K562 (cell line): ENCODE measurements around the gene PALM3. TPM values are rescaled to one million over a fixed set of nuclear protein-coding genes. Genes with fewer than 3 reads are reported as not detected.

Experiments
- ARNT ChIP-seq, 2 experiments: fragments of 450-650 bp; IDR thresholded peaks; 2 replicates each; pipeline ENCODE4 v1.6.1; 2016; ENCODE audit warnings: mild to moderate bottlenecking in 1 of 2
- BRCA1 ChIP-seq, 2 experiments: fragments of 450-650 bp in 1 of 2; sonication (generic) in 1 of 2; formaldehyde crosslinking in 1 of 2; IDR thresholded peaks; 2 replicates each; pipeline versions ENCODE4 v1.5.0 to v1.6.1; 2017 to 2020; ENCODE audit warnings: mild to moderate bottlenecking in 1 of 2, missing genetic modification reagents in 1 of 2
- CBX3 ChIP-seq, 2 experiments: IDR thresholded peaks; 1 replicate in 1 of 2; 2 replicates in 1 of 2; pipeline ENCODE4 v1.6.1; 2012; ENCODE audit warnings: inconsistent platforms in 2 of 2, low read length in 2 of 2, borderline replicate concordance in 1 of 2, control low read depth in 1 of 2
- E2F6 ChIP-seq, 2 experiments: IDR thresholded peaks; 2 replicates each; pipeline ENCODE4 v1.6.1; 2011; ENCODE audit warnings: borderline replicate concordance in 1 of 2, control low read depth in 1 of 2, low read depth in 1 of 2, low read length in 1 of 2, mild to moderate bottlenecking in 1 of 2, mixed read lengths in 1 of 2, moderate library complexity in 1 of 2; ENCODE audit not compliant: insufficient read depth in 1 of 2, insufficient read length in 1 of 2, poor library complexity in 1 of 2, severe bottlenecking in 1 of 2; ENCODE audit errors: extremely low read depth in 1 of 2
- ELF1 ChIP-seq: fragments of 200-800 bp; sonication (Bioruptor generic); IDR thresholded peaks from 2 replicates; pipeline ENCODE4 v1.6.1; 2016; ENCODE audit warnings: missing genetic modification characterization, missing compliant biosample characterization
- FOXP1 ChIP-seq: sonication (generic); formaldehyde crosslinking; IDR thresholded peaks from 2 replicates; pipeline ENCODE4 v1.8.0; 2022; ENCODE audit warnings: mild to moderate bottlenecking, missing genetic modification reagents
- KDM4B ChIP-seq, 2 experiments: fragments of 450-650 bp in 1 of 2; sonication (generic) in 1 of 2; IDR thresholded peaks; 2 replicates each; pipeline ENCODE4 v1.6.1; 2016 to 2017; ENCODE audit warnings: borderline replicate concordance in 2 of 2, antibody characterized with exemption in 1 of 2, low read depth in 1 of 2, mild to moderate bottlenecking in 1 of 2
- MLLT1 ChIP-seq, 2 experiments: fragments of 450-650 bp; IDR thresholded peaks; 2 replicates each; pipeline ENCODE4 v1.6.1; 2016
- NCOA4 ChIP-seq: fragments of 450-650 bp; IDR thresholded peaks from 2 replicates; pipeline ENCODE4 v1.6.1; 2018; ENCODE audit warnings: mild to moderate bottlenecking; ENCODE audit not compliant: partially characterized antibody
- NFE2 ChIP-seq: IDR thresholded peaks from 2 replicates; pipeline ENCODE4 v1.6.1; 2014; ENCODE audit warnings: antibody characterized with exemption, low read depth
- RBM39 ChIP-seq: fragments of 200-400 bp; formaldehyde crosslinking; optimal IDR thresholded peaks from 2 replicates; pipeline ENCODE3; 2018; ENCODE audit warnings: low read depth, low read length
- RHOXF2B ChIP-seq: fragments of 250-450 bp; sonication (Bioruptor Pico); conservative IDR thresholded peaks from 2 replicates; pipeline ENCODE4 v1.5.1; 2021
- SMC3 ChIP-seq: conservative IDR thresholded peaks from 2 replicates; pipeline ENCODE4 v1.6.1; 2011; ENCODE audit warnings: low read depth, low read length, improper control_type of control experiment; ENCODE audit not compliant: insufficient read depth
- SP2 ChIP-seq: IDR thresholded peaks from 2 replicates; pipeline ENCODE4 v1.6.1; 2011; ENCODE audit warnings: mild to moderate bottlenecking, low read depth, low read length, moderate library complexity; ENCODE audit not compliant: poor library complexity, severe bottlenecking; ENCODE audit errors: extremely low read depth
- SRSF7 ChIP-seq: fragments of 200-400 bp; formaldehyde crosslinking; optimal IDR thresholded peaks from 2 replicates; pipeline ENCODE3; 2017; ENCODE audit warnings: mild to moderate bottlenecking, low read depth, low read length
- ZNF212 ChIP-seq: fragments of 450-650 bp; formaldehyde crosslinking; IDR thresholded peaks from 2 replicates; pipeline ENCODE4 v1.4.0; 2020; ENCODE audit warnings: mild to moderate bottlenecking
- polyA plus RNA-seq, 8 experiments: library from polyadenylated mRNA; depleted of rRNA in 4 of 8; stranded (reverse) in 5 of 8; unstranded in 3 of 8; fragments of >200 nt; fragmentation: Nextera tagmentation in 2 of 8; fragmentation: Illumina TruSeq in 1 of 8; extraction: Ambion mirVana in 2 of 8; extraction: Trizol in 1 of 8; gene quantifications; 2 replicates each; pipeline versions ENCODE4 v1.2.1 to v1.2.3, GENCODE V29; 2011 to 2014; ENCODE audit warnings: inconsistent platforms in 1 of 8, missing spikeins in 1 of 8
- total RNA-seq, 7 experiments: library from RNA; depleted of rRNA in 6 of 7; stranded (reverse); fragments of >200 nt in 6 of 7; fragmentation: Illumina TruSeq in 2 of 7; extraction: Trizol in 2 of 7; gene quantifications; 2 replicates each; pipeline versions ENCODE4 v1.2.1 to v1.2.3, GENCODE V29; 2011 to 2021; ENCODE audit warnings: low replicate concordance in 1 of 7
- TF ChIP-seq, protein P1 (sequence below), 3 experiments: IDR thresholded peaks in 2 of 3; conservative IDR thresholded peaks in 1 of 3; 2 replicates each; pipeline ENCODE4 v1.5.1; 2011 to 2012; ENCODE audit warnings: low read length in 3 of 3, mild to moderate bottlenecking in 3 of 3, control low read depth in 2 of 3, improper control_type of control experiment in 1 of 3, inconsistent platforms in 1 of 3, low read depth in 1 of 3, mixed read lengths in 1 of 3, moderate library complexity in 1 of 3; ENCODE audit not compliant: insufficient read depth in 2 of 3

Gene PALM3
- total and polyA plus RNA-seq, 9 of the 15 experiments (the other 6 are each of a cell fraction or from before 2014, with no cell fraction given) = 0.07 to 9.3 (median 3.3) TPM

GRCh38 chr19:14048443-14049153 lies 13.3 kb downstream of the PALM3 start (continued):
- TF ChIP-seq KDM4B (IDR thresholded peaks at IDR 0.05; ENCODE audit: borderline replicate concordance in 2 of 2, low read depth in 1 of 2) (no peak), MLLT1 (IDR thresholded peaks at IDR 0.05) (no peak), SMC3 (peak; percentile 38; the same call in 1 of the 2 replicates), ELF1 (no peak), SP2 (no peak), FOXP1 (CRISPR knock-in tag) (no peak), NCOA4 (no peak), NFE2 (no peak), RBM39 (no peak), RHOXF2B (CRISPR knock-in tag) (no peak), SRSF7 (no peak), ARNT (IDR thresholded peaks at IDR 0.05) (no peak), ZNF212 (CRISPR knock-in tag) (no peak), BRCA1 (IDR thresholded peaks at IDR 0.05) (no peak), BRCA1 (CRISPR knock-in tag; IDR thresholded peaks at IDR 0.05) (no peak), CBX3 (IDR thresholded peaks at IDR 0.05; ENCODE audit: borderline replicate concordance in 1 of 2, low read length in 2 of 2) (peak in 1 of 2 experiments; percentile 71; a peak in 1 of 3 replicates), E2F6 (IDR thresholded peaks at IDR 0.05; ENCODE audit: borderline replicate concordance in 1 of 2, extremely low read depth in 1 of 2, insufficient read depth in 1 of 2, insufficient read length in 1 of 2, low read depth in 1 of 2, low read length in 1 of 2, poor library complexity in 1 of 2, severe bottlenecking in 1 of 2) (no peak)
- TF ChIP-seq, protein P1, sequence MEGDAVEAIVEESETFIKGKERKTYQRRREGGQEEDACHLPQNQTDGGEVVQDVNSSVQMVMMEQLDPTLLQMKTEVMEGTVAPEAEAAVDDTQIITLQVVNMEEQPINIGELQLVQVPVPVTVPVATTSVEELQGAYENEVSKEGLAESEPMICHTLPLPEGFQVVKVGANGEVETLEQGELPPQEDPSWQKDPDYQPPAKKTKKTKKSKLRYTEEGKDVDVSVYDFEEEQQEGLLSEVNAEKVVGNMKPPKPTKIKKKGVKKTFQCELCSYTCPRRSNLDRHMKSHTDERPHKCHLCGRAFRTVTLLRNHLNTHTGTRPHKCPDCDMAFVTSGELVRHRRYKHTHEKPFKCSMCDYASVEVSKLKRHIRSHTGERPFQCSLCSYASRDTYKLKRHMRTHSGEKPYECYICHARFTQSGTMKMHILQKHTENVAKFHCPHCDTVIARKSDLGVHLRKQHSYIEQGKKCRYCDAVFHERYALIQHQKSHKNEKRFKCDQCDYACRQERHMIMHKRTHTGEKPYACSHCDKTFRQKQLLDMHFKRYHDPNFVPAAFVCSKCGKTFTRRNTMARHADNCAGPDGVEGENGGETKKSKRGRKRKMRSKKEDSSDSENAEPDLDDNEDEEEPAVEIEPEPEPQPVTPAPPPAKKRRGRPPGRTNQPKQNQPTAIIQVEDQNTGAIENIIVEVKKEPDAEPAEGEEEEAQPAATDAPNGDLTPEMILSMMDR (IDR thresholded peaks at IDR 0.05 in 2 of 3, conservative IDR thresholded peaks at IDR 0.05 in 1 of 3; ENCODE audit: insufficient read depth in 2 of 3, low read depth in 1 of 3, low read length in 3 of 3) = peak; percentile 88 to 96 (median 89)
